Measurements from ENCODE around the gene DAB2. TPM values are rescaled to one million over a fixed set of nuclear protein-coding genes. Genes with fewer than 3 reads are reported as not detected.

Gene DAB2
- total RNA-seq, 4 donors from 2014 or later, result 22.9 to 57.4 (median 54.6) TPM

- Histone ChIP-seq H3K27me3 (no peaks in the 10 kb centered on the region), H3K9me3 (no peaks in the 10 kb centered on the region), H3K4me3 (replicated peaks in 1 of 3) (no peak overlapping the region), H3K4me1 (no peaks in the 10 kb centered on the region), H3K27ac (no peak overlapping the region), H3K36me3 (no peaks in the 10 kb centered on the region)
- TF ChIP-seq POLR2A (IDR thresholded peaks at IDR 0.05) (no peak), CTCF (IDR thresholded peaks at IDR 0.05) (no peak)
- 71 to 85% methylated on average over 5 of the region's 5 CpGs for WGBS, 2 donors
- no peak for DNase-seq
- intact Hi-C loops (cut with DNase I), result no loop called here
These were observed 39.3 kb upstream of the DAB2 start for GRCh38 chr5:39464088-39464487.

- Histone ChIP-seq H3K4me3 (replicated peaks in 1 of 3) (no peak overlapping the region), H3K27me3 (no peaks in the 10 kb centered on the region), H3K27ac (no peak overlapping the region), H3K4me1 (no peaks in the 10 kb centered on the region), H3K9me3 (no peaks in the 10 kb centered on the region), H3K36me3 (no peaks in the 10 kb centered on the region)
- WGBS, 2 donors, result 90 to 91% methylated on average over 6 of the region's 6 CpGs
- intact Hi-C loops (cut with DNase I), result no loop called here
- DNase-seq, result no peak
- TF ChIP-seq CTCF (IDR thresholded peaks at IDR 0.05) (no peak), POLR2A (IDR thresholded peaks at IDR 0.05) (no peak)
These were observed 37.4 kb upstream of the DAB2 start for GRCh38 chr5:39462211-39462610.

GRCh38 chr5:39461007-39461682 is 36.4 kb upstream of the DAB2 start:
- TF ChIP-seq POLR2A (IDR thresholded peaks at IDR 0.05), result no peak
- TF ChIP-seq CTCF (IDR thresholded peaks at IDR 0.05), result no peak
- Histone ChIP-seq H3K36me3 (no peaks in the 10 kb centered on the region), H3K4me3 (replicated peaks in 1 of 3) (no peak overlapping the region), H3K27ac (no peak overlapping the region), H3K4me1 (no peaks in the 10 kb centered on the region), H3K27me3 (no peaks in the 10 kb centered on the region), H3K9me3 (no peaks in the 10 kb centered on the region)
- 85 to 90% methylated on average over 5 of the region's 5 CpGs for WGBS, 2 donors
- intact Hi-C loops (cut with DNase I), result no loop called here
- peak in 1 of 2 donors; percentile 7 for DNase-seq

GRCh38 chr5:39459907-39460306 is 35.1 kb upstream of the DAB2 start:
- H3K9me3 ChIP-seq, result no peaks in the 10 kb centered on the region
- no peak for TF ChIP-seq CTCF (IDR thresholded peaks at IDR 0.05)
- H3K27me3 ChIP-seq, result no peaks in the 10 kb centered on the region
- no peaks in the 10 kb centered on the region for H3K4me1 ChIP-seq
- intact Hi-C loops (cut with DNase I), result no loop called here
- DNase-seq, result no peak
- H3K36me3 ChIP-seq, result no peaks in the 10 kb centered on the region
- H3K4me3 ChIP-seq (replicated peaks in 1 of 3), result no peak overlapping the region
- H3K27ac ChIP-seq, result no peak overlapping the region

GRCh38 chr5:39459071-39459470 is 34.3 kb upstream of the DAB2 start:
- no peak for DNase-seq
- Histone ChIP-seq H3K4me1 (no peaks in the 10 kb centered on the region), H3K27me3 (no peaks in the 10 kb centered on the region), H3K36me3 (no peaks in the 10 kb centered on the region), H3K9me3 (no peaks in the 10 kb centered on the region), H3K27ac (no peak overlapping the region), H3K4me3 (replicated peaks in 1 of 3) (no peak overlapping the region)
- no peak for TF ChIP-seq POLR2A (IDR thresholded peaks at IDR 0.05)
- no peak for TF ChIP-seq CTCF (IDR thresholded peaks at IDR 0.05)
- 95 to 96% methylated on average over 3 of the region's 3 CpGs for WGBS, 2 donors
- intact Hi-C loops (cut with DNase I), result no loop called here

Measured in thyroid gland (tissue), 4 donors.